ENCODE measurements around the gene SERPIND1.
"Not testable (repeated sequence)": the region's sequence is repeated elsewhere in the genome, so short reads cannot be mapped to it uniquely, and the experiment has no call there.

GRCh38 chr22:20736891-20737290, 37.0 kb upstream of the SERPIND1 start:
- not testable (repeated sequence) for TF ChIP-seq CTCF (IDR thresholded peaks at IDR 0.05; ENCODE audit: low read depth, low read length); POLR2A (IDR thresholded peaks at IDR 0.05; ENCODE audit: extremely low read depth, insufficient read length); MAX (IDR thresholded peaks at IDR 0.05; ENCODE audit: low read depth, low read length)

Measured in NB4 (cell line).